Anterior cingulate cortex (tissue), 58 donors: ENCODE results near the gene NME7.
A peak's percentile ranks its signal among the peaks of the same experiment; 100 is the strongest.
"Not testable (repeated sequence)": the region's sequence is repeated elsewhere in the genome, so short reads cannot be mapped to it uniquely, and the experiment has no call there.

ENCODE experiments used
- DNase-seq, 58 donors: peaks; one replicate each; lab custom pipeline; 2025; lab: John Stamatoyannopoulos, UW

The NME7 gene

DNA sequence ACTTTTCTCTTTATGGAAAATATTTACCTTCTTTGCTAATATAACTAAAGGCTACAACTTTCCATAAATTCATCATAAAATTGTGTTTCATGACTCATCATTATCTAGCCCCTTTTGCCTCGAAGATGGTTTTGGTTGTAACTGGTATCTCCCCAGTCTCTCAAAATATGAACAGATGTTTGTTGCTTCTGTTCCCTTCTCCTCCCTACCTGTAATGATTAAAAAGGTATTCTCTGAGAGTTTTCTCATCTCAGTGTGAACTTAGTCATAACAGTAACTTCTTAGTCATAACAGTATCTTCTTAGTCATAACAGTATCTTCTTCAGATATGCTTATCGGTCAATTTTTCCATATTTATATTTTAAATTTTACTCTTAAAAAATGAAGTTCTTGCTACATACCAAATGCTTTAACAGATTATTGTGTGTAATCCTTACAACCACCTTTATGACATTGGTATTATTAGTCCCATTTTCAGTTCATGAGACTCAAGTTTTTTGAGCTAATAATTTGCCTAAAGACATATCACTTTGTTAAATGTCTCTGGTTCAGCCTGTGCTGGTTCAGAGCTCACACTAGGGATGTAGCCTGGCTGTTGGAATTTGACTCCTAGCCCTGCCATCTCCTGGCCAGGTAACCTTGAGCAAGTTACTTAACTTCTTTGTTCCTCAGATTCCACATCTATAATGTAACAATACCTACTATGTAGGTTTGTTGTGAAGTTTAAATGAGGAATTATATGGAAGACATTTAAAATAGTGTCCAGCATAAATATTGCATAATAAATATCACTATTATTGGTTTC is 228.5 kb downstream of the NME7 start:
- no peak for DNase-seq

DNA sequence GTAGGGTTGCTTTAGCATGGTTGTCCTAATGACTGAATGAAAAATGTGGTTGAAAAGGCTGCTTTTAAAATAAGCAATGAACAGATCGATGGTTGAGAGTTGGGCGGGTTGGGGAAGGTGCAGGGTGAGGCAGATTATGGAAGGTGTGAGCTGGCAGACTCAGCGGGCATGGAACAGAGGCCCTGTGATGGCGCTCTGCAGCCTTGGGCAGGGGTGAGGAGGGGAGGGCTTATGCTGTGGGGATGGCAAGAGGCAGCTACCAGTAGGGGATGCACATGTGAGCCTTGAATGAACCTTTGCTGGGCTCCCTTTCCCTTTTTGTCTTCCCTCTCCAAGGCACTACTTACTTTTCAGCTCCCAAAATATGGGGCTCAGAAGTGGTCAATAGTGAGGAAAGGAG is 230.2 kb downstream of the NME7 start:
- DNase-seq = no peak

DNA sequence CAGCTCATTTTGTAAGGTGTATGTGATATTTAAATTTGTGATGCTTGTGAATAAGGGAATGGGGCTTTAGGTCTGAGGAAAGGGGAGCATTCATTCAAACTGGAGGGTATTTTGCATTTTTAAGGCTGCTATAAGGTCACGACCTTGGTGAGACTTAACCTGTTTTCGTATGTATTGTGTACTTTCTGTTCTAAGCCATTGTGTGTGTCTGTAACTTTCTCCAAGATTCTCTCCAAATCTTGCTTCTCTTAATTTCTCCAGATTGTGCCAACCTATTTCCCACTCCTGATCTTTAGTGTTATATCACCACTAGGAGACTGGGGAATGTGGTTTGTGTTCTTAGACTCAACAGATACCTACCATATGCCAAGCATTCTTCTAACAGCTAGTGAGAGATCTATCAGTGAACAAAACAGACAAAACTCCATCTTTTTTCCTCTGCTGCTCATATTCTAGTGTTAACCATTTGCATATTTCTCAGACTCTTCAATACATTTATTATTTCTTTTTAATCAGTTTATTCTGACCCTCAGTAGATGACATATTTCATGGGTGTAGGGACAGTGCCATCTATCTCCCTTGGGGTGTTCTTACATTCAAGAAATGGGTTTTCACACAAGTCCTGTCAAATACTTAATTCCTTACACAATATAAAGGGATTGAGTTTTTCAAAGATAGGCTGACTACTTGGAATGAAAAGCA is 233.6 kb downstream of the NME7 start:
- DNase-seq = no peak

DNA sequence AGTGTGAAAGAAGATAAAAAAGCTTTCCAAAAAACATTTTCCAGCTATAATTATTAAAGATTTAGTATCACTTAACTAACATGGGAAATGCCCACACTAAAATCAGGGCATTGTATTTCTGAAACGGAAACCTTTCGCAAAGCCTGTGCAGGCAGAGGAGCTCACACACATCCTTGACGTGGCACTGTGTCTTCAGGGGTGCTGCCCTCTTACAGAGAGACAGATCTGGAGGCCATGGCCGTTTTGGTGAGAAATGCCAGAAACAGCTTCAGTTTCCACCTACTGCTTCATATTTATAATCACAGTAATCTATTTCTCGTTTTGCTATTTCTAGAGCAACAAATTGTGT is 234.4 kb downstream of the NME7 start:
- no peak for DNase-seq

DNA sequence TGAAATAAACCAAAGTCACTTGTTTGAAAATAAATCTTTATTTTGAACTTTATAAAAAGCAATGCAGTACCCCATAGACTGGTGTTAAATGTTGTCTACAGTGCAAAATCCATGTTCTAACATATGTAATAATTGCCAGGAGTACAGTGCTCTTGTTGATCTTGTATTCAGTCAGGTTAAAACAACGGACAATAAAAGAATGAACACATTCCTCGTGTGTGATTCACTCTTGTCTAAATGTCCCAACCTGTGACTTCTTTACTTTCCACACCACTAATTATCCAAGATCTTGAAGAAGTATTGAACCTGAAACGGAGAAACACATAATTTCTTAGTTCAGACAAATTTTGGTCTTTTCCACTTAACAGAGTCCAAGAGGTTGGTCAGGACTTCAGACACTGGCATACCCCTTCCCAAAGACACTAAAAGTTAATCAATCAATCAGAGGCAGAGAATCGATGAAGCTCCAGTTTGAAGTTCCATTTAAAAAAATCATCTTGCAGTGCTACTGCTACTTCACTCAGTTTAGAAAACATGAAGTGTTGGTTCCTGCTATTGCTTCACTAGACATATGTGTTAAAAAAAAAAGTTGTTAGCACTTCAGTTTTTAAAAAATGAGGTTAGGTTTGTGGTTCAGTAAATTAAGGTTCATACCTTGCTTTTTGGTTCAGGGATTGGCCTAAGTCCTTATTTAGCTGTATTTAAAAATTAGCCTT is 234.9 kb downstream of the NME7 start:
- DNase-seq = no peak

DNA sequence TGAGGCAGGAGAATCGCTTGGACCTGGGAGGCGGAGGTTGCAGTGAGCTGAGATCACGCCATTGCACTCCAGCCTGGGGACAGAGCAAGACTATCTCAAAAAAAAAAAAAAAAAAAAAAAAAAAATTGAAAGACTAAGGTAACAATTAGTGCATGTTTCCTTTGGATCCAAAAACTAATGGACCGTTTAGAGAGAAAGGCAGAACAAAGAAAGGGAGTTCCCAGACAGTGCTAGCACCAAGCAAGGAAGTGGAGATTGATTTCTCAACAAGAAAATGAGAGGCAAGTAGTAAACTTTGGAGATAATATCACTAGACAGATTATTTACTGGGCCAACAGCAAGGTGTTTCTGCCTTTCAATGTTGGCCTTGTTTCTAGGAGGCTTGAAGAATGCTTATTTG is 236.9 kb downstream of the NME7 start:
- no peak for DNase-seq

DNA sequence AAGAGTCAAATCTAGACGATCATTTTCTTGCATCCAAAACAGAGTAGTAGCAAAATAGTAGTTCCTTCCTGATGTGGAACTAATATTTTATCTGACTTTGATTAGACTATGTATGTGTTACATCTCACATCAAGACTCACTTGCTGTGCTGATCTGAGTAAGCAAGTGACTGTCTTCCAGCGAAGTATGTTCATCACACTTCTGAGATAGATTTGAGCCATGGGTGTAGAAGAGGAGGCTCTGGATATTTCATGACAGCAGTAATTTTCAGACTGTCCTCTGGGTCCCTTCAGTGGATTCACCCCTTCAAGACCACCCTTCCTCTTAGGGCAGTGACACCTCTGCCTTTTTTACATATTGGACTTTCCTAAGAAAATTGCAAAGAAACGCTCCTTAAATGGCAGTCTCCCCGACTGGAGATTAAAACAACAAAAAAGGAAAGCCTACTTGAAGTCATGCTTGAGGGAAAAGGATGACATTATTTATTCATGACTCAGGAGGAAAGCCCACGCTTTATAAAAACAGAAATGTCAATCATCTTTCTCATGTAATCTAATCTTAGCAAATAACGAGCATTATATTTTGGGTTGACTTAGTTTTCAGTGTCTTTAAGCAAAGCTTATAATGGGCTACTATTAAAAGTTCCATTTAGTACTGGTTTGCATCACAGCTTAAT is 238.3 kb downstream of the NME7 start:
- DNase-seq = no peak

DNA sequence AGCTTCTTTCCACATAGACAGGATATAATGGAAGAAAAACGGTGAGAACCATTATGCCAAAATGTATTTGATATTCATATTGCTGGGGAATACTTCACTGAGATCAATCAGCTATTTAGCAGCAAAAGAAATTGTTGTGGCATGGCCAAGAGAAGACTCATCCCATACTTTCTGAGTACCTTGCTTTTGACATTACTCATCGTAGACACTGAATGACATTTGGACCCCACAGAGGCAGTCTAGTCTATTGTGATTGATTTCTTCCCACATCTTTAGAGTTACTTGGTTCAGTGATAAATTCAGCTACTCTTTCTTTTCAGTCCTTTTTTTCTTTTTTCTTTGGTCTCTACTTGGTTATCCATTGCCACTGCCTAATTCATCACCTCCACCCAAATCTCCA is 239.0 kb downstream of the NME7 start:
- no peak for DNase-seq

DNA sequence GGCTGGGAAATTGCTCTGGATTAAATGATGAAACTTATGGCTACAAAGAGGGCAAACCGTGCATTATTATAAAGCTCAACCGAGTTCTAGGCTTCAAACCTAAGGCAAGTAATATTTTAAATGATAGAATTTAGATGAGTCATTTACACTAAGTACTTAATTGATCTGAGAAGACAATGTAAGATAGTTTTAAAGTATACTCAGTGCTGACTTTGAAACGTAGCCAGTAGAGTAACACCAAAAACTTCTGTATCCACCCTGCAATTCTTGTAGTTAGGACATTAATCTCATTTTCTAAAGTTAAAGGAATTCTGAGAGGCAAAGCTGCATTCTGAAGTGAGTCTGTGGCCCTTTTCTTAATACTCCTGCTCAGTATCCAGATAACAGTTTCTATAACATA is 240.3 kb downstream of the NME7 start:
- DNase-seq = no peak

DNA sequence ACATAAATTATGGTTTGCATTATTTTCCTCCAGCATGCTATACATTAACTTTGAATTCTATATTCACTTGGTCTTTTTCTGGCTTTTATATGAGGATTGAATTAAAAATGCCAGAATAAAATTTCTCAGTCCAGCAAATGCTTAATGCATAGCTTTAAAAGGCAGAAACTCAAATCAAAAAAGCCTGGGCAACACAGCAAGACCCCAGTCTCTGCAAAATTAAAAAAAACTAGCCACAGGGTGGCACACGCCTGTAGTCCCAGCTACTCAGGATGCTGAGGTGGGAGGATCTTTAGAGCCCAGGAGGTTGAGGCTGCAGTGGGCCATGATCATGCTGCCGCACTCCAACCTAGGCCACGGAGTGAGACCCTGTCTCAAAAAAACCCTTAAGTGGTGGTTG is 241.3 kb downstream of the NME7 start:
- DNase-seq = no peak

DNA sequence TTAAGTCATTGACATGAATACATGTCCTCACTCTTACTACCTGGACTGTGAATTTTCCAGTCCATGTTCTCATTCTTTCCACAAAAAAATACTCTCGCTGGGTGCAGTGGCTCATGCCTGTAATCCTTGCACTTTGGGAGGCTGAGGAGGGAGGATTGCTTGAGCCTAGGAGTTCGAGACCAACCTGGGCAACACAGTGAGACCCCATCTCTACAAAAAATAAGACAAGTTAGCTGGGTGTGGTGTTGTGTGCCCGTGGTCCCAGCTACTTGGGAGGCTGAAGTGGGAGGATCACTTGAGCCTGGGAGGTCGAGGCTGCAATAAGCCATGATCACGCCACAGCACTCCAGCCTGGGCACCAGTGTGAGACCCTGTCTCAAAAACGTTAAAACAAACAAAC is 242.0 kb downstream of the NME7 start:
- not testable (repeated sequence) for DNase-seq

DNA sequence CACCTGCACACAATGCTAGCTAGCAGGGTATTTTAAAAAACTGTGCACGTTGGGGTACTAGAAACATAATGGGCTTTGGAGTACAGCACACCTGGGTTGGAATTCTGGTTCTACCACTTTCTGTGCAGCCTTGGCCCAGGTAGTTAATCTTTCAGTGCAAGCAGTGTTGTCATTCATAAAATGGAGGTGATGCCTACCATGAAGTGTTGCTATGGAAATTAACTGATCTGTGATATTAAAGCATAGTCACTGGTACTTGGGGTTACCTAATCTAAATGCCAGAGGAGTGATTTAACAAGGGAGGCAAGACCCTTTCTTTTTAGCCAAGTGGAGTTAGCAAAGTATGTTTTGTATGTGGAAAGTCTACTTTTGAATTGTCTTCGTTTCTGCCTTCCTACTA is 243.1 kb downstream of the NME7 start:
- DNase-seq = no peak

DNA sequence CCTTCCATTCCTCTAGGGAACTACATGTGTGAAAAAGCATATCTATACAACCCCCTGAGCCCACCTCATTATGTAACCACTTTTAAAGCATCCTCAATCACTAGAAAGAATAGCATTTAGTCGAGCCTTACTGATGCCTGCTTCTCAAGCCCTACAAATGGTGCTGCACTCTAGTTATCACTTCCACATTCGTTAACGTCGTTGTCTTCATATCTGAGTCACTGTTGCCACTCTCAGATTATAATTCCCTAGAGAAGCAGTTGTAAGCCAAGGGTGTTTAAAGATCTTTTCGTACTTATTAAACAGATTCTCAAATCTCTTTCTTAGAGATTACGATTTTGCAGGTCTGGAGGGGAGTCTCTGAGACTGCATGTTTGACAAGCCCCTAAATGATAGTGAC is 244.6 kb downstream of the NME7 start:
- DNase-seq = no peak

DNA sequence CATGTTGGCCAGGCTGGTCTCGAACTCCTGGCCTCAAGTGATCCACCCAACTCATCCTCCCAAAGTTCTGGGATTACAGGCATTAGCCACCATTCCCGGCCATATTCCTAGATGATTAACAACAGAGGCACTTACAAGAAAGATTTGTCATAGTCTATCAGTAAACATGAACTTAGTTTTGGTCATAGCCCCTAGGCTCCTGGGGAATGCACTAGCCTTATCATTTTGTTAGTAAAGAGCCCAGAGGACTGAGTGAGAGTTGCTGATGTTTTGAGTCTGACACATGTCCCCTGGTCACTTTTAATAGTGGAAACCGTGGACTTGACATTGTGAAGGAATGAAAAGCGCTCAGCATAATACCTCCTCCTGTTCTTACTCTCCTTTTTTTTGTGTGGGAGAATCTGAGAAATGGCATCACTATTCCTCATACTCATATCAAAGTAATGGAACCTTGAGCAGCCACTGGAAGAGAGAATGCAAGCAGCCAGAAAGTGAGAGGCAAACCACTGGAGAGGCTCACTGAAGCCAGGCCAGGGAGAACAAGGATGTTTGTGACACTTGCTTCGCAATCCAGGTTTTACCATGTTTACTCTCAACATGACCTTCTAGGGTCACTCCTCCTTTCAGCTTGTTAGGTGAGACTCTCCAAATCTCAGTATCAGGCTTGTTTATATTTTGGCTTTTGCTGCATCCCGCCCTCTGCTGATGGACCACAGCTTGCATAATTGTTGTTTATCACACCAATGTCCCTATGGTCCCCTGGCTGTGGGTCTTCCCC is 246.3 kb downstream of the NME7 start:
- DNase-seq = no peak

DNA sequence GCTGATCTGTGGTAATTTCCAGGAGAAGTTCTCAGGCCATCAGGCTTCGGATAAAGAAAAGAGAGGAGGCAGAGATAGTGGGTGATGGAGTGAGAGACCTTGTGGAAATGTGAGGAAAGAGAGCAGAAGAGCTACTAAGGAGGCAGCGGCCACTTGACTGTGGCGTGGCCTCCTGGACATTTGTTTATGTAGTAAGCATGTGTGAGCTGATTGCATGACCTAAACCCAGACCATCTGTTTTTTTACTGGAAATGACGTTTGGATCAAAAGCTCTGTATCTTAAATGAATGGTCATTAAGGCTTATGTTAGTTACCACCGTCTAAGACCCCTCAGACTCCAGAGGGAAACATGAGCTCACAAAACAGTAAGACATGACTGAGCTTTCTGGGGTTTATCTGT is 247.5 kb downstream of the NME7 start:
- DNase-seq = no peak

DNA sequence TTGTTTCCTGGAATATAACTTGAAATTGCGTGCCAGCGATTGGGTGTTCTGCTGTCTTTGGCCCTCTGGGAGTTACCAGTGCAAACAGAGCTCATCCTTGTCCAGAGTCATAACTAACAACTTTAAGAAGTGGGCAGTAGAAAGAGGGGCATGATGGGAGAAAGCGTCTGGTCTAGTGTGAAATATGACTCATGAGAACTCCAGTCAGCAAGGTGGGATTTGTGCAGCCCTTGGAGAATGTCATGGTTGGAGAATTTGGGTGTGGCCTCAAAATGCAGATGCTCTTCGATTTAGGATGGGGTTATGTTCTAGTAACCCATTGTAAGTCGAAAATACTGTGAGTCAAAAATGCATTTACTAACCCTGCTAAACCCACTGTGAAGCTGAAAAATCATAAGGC is 248.2 kb downstream of the NME7 start:
- DNase-seq = no peak

DNA sequence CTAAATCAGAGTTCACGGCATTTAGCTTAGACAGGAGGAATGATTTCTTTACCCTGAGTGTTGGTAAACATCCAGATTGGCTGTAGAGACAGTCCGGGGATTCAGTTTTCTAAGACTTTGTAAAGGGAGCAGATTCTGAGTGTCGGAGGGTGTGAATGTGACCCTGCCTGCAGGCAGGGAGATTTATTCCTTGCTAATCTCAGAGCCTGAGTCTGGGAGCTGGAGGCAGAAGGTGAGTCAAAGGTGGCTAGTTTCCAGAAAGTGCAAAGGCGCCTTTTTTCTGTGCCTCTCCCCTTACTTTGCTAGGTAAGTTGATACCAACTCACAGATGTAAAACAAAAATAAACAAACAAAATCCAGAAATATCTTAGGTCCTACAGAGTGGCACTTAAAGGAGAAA is 249.4 kb downstream of the NME7 start:
- no peak for DNase-seq

DNA sequence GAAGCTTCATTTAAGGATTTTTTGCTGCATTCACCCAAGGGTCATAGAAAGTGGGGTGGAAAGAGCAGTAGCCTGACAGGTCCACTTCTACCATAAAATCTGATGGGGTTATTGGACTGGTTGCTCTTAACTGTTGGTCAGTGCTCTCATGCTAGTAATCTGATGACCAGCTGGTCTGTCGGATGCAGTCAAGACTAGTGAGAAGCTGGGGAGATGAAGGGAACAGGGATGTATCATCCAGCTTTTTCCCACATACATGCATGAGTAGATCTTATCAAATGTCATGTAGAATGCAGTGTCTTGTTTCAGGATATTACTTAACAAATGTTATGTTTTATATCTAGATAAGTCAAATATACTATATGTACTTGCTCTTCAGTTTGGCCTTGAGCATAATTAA is 250.0 kb downstream of the NME7 start:
- DNase-seq = no peak

DNA sequence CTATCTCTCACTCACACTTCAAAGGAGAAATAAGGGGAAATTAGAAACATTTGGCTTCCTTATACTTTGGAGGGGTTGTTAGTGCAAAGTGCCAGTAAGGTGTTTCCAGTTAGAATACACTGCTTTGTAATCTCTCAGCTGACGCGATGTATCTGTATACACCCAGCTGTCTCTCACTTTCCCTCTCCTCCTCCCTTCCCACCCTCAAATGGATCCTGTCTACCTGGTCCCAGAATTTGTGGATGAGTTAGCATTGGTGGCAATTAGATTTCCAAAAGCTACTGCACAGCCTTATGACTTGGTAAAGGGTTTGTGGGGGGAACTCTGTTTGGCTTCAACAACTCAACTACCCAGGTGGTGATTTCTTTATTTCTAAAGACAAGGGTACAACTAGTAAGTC is 250.6 kb downstream of the NME7 start:
- no peak for DNase-seq

DNA sequence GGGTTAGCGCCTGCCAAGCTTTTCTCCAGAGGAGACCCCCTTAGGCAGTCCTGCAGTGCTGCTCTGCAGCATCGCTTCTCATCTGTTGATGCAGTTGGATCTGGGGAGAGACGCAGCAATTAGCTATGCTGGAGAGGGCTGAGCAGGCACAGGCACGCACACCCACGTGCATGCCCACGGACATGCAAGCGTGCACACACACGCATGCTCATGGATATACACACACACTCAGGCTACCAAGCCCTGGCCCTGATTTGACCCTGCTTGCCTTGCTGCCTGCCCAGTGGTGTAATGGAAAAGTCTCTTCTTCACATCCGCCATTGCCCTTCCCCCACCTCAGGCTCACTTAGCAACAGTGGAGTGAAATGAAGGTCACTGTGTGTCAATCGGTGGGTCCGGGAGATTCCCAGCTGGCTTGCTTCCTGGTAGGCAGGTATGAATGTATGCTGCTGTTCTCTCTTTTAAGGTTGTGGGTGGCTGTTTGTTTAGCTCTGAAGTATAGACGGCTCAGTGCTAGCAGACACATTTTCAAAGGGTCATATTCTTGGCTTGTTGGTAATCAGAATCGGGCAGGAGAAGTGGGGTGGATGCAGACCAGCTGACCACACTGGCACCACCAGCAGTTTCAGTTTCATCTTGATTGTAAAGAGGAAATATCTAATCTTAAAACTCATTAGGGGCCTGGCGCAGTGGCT is 251.6 kb downstream of the NME7 start:
- peak in 19 of 58 donors; percentile 14 to 63 (median 29) for DNase-seq
